Measurements from ENCODE around the gene CGNL1.

GRCh38 chr15:57486833-57487232 is 110.5 kb downstream of the CGNL1 start:
- TF ChIP-seq, protein P1, sequence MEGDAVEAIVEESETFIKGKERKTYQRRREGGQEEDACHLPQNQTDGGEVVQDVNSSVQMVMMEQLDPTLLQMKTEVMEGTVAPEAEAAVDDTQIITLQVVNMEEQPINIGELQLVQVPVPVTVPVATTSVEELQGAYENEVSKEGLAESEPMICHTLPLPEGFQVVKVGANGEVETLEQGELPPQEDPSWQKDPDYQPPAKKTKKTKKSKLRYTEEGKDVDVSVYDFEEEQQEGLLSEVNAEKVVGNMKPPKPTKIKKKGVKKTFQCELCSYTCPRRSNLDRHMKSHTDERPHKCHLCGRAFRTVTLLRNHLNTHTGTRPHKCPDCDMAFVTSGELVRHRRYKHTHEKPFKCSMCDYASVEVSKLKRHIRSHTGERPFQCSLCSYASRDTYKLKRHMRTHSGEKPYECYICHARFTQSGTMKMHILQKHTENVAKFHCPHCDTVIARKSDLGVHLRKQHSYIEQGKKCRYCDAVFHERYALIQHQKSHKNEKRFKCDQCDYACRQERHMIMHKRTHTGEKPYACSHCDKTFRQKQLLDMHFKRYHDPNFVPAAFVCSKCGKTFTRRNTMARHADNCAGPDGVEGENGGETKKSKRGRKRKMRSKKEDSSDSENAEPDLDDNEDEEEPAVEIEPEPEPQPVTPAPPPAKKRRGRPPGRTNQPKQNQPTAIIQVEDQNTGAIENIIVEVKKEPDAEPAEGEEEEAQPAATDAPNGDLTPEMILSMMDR (IDR thresholded peaks at IDR 0.05; ENCODE audit: low read length) = no peak
- no peak for TF ChIP-seq EZH2 (IDR thresholded peaks at IDR 0.05; ENCODE audit: borderline replicate concordance, low read length)
